Measurements from ENCODE around the gene ABCD1. TPM values are rescaled to one million over a fixed set of nuclear protein-coding genes. Genes with fewer than 3 reads are reported as not detected.
"Not testable (repeated sequence)": the region's sequence is repeated elsewhere in the genome, so short reads cannot be mapped to it uniquely, and the experiment has no call there.

The ABCD1 gene
- total RNA-seq, 1 donor from 2014 or later, result 8.4 TPM

DNA sequence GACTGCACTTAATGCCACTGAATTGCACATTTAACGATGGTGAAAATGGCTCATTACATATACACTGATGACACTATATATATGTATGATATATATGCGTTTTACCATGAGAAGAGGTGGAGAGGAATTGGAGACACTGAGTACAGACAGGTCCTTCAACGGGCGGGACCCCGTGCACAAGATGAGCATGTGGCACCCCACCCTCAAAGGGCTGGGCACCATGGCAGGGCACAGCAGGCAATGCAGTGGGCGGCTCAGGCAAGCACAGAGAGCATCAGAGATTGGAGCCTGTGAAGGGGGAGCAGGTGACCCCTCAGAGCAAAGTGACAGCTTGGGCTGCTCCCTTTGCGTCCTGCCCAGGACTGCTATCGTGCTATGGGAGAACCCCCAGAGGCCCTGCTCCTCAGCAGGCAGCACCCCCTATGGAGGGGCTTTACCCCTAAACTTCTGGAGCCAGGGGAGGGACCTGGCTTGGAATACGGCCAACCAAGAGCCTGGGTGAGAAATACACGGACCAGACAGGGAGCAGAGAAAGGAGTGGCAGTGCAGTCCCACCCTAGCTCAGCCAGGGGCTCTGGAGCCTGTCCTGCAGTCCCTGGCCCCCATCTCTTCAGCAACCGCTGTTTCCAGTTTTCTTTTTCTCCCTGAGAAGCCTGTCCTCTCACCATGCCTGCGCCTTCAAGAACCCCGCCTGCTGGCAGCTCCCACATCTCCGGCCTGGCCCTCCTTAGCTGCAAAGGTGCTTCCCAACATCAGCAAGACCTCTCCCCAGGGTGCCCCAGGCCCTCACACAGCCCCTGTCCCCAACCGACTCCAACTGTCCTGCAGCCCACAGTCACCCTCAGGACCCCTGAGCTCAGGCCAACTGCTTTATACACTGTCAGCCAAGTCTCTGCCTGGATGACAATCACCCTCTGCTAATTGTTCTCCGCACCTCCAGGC lies 26.5 kb upstream of the ABCD1 start:
- H3K4me3 Mint-ChIP-seq, result no peak overlapping the region
- H3K27ac Mint-ChIP-seq, result peak overlapping the region; percentile 55
- no peaks in the 10 kb centered on the region for H3K9me3 Mint-ChIP-seq
- no peak for DNase-seq (ENCODE audit: low spot score)
- H3K36me3 Mint-ChIP-seq (ENCODE audit: low read depth), result peaks cover 14% of the 10 kb centered on the region
- H3K4me1 Mint-ChIP-seq (ENCODE audit: low read depth), result no peaks in the 10 kb centered on the region
- intact Hi-C loops (cut with micrococcal nuclease), result no loop called here
- H3K27me3 Mint-ChIP-seq (ENCODE audit: insufficient read depth), result no peaks in the 10 kb centered on the region

DNA sequence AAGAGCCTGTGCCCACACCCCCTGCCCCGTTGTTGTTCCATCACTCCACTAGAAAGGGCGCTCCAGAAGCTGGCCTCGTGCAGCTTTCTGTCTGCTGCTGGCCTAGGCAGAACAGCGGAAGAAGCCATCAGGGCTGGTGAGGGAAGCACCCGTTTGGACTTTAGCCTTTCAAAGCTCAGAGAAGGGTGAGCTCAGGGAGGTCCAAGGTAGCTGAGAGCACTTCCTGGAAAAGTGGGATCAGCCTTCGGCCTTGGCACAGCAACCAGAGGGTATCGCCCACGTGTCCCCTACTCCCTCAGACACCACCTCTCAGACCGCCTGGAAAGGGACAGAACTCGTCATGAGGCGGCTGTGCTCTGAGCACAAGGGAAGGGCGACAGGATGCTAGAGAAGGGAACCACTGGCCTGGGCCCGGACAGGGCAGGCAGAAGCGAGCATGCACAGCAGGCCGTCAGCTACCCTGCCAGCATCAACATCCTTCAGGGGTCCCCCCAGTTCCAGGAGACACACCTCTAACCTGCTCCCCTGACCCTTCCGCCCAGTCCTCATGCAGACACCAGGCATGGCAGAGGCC lies 25.4 kb upstream of the ABCD1 start:
- H3K9me3 Mint-ChIP-seq; intact Hi-C loops (cut with micrococcal nuclease); H3K4me1 Mint-ChIP-seq (ENCODE audit: low read depth); H3K27ac Mint-ChIP-seq; DNase-seq (ENCODE audit: low spot score); H3K27me3 Mint-ChIP-seq (ENCODE audit: insufficient read depth); H3K4me3 Mint-ChIP-seq: not testable (repeated sequence)
- peaks cover 15% of the 10 kb centered on the region for H3K36me3 Mint-ChIP-seq (ENCODE audit: low read depth)

DNA sequence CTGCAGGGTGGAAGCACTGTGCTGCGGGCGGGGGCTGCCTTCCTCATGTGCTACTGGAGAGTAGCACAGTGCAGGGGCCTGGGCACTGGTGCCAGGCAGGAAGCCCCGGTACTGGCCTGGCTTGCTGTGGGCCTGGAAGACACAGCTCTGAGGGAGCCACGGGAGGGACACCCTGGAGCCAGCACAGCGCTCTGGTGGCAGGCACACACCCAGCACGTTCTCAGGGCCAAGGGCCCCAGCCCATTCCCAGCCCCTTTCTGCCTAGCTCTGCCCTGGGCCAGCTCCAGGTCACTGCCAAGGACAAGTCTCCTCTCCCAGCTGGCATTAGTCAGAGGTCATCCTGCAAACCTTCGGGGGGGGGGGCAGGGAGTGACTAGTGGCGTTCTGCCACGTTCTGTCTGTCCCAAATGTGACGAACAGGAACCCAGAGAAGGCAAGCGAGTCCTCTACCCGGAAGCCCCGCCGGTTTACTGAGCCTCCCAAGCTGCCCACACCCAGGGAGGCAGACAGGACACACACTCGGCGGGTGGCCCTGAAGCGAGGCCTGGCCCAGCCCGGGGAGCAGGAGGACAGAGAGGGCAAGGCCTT lies 24.8 kb upstream of the ABCD1 start:
- intact Hi-C loops (cut with micrococcal nuclease); H3K27me3 Mint-ChIP-seq (ENCODE audit: insufficient read depth); H3K4me1 Mint-ChIP-seq (ENCODE audit: low read depth); H3K4me3 Mint-ChIP-seq; H3K27ac Mint-ChIP-seq; H3K9me3 Mint-ChIP-seq; DNase-seq (ENCODE audit: low spot score): not testable (repeated sequence)
- peaks cover 15% of the 10 kb centered on the region for H3K36me3 Mint-ChIP-seq (ENCODE audit: low read depth)

DNA sequence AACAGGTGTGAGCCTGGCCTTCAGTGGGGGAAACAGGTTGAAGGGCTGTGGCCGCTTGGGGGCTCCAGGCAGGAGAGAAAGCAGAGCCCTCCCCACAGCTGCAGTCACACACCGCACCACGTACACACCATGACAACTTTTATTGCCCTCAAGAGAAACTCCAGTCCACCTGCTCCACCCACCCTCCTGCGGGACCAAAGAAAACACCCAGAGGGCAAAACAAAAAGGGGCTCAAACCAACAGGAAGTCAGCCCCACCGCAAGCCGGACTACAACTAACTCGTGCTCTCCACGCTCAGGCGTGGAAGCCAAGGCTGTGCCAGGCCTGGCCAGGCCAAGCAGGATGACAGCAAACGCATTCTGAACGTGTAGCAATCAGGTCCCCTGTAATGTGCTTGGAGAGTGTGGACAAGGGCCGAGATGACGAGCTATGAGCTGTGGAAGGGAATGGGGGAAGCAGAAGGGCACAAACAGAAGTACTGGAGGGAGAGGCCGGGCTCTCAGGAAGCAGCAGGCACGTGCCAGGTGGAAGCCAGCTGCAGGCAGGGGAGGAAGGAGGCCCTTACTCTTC lies 24.2 kb upstream of the ABCD1 start:
- Mint-ChIP-seq H3K36me3 (ENCODE audit: low read depth) (peaks cover 15% of the 10 kb centered on the region), H3K27me3 (ENCODE audit: insufficient read depth) (no peaks in the 10 kb centered on the region), H3K27ac (no peak overlapping the region), H3K4me3 (no peak overlapping the region), H3K9me3 (no peaks in the 10 kb centered on the region), H3K4me1 (ENCODE audit: low read depth) (no peaks in the 10 kb centered on the region)
- intact Hi-C loops (cut with micrococcal nuclease), result no loop called here
- DNase-seq (ENCODE audit: low spot score), result no peak

DNA sequence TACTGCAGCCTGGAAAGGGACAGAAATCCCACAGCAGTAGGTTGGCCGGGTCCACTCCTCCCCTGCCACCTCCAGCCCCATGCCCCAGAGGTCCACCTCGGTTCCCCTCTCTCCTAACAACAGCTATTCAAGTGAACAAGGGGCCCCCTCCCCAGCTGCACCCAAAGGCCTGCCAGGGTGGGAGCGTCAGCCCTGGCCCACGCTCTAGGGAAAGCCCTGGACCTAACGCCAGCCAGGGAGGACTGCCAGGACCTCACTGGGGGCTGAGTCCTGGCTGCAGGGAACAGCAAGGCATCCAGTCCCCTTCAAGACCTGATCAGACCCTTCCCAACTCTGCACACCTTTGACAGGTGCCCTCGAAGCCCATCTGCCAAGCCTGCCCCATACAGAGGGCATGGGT lies 23.7 kb upstream of the ABCD1 start:
- intact Hi-C loops (cut with micrococcal nuclease), result no loop called here
- Mint-ChIP-seq H3K27me3 (ENCODE audit: insufficient read depth) (no peaks in the 10 kb centered on the region), H3K4me1 (ENCODE audit: low read depth) (no peaks in the 10 kb centered on the region), H3K27ac (no peak overlapping the region), H3K4me3 (no peak overlapping the region), H3K9me3 (no peaks in the 10 kb centered on the region), H3K36me3 (ENCODE audit: low read depth) (peaks cover 14% of the 10 kb centered on the region)
- no peak for DNase-seq (ENCODE audit: low spot score)

DNA sequence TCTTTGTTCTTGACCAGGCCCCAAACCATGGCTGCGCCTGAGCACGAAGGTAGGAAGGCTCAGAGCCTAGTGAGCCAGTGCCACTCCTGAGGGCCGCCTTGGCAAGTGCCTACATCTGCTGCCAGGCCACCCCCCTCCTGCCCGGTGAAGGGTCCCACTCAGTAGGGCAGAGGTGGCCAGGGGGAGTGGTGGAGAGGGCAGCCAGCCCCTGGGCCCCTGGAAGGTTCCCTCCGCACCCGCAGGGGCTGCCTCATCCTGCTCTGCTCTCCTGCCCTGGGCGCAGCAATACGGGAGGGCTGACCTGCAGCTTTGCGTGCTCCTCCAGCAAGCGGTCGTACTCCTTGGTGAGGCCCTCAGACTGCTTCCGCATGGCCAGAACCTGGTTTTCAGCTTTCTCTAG lies 22.9 kb upstream of the ABCD1 start:
- intact Hi-C loops (cut with micrococcal nuclease), result no loop called here
- no peak for DNase-seq (ENCODE audit: low spot score)
- H3K36me3 Mint-ChIP-seq (ENCODE audit: low read depth), result peaks cover 19% of the 10 kb centered on the region
- no peak overlapping the region for H3K27ac Mint-ChIP-seq
- H3K4me1 Mint-ChIP-seq (ENCODE audit: low read depth), result no peaks in the 10 kb centered on the region
- no peak overlapping the region for H3K4me3 Mint-ChIP-seq
- no peaks in the 10 kb centered on the region for H3K9me3 Mint-ChIP-seq
- H3K27me3 Mint-ChIP-seq (ENCODE audit: insufficient read depth), result no peaks in the 10 kb centered on the region

DNA sequence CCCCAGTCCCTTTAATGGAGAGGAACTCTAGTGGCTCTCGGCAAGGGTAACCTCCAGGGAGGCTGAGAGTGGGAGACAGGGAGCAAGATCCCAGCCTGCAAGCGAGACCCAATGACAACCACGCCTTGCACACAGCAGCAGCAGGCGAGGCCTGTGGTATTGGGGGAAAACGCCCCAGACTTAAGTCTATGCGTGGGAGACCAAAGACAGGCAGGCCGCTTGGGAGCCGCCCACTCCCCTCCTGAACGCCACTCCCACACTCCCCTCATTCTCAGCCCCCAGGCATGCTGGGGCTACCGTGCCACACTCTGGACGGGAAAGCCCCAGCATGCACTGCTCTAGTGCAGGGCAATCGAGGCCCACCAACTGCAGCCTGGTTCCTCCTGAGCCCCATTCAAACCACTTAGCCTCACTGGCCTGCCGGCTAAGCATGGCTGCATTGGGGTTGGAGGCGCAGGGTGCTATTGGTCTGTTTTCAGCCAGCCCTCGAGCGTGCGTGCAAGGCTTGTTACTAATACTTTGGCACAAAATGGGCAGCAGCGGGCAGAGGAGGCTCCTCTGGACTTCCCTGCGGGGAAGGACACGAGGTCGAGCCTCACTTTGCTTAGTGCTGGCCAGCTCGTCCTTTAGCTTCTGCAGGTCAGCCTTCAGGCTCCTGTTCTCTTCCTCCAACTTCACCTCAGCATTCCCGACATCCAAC lies 22.2 kb upstream of the ABCD1 start:
- no peak overlapping the region for H3K27ac Mint-ChIP-seq
- intact Hi-C loops (cut with micrococcal nuclease), result no loop called here
- H3K4me1 Mint-ChIP-seq (ENCODE audit: low read depth), result no peaks in the 10 kb centered on the region
- H3K36me3 Mint-ChIP-seq (ENCODE audit: low read depth), result peaks cover 15% of the 10 kb centered on the region
- no peaks in the 10 kb centered on the region for H3K9me3 Mint-ChIP-seq
- H3K27me3 Mint-ChIP-seq (ENCODE audit: insufficient read depth), result no peaks in the 10 kb centered on the region
- H3K4me3 Mint-ChIP-seq, result no peak overlapping the region
- no peak for DNase-seq (ENCODE audit: low spot score)

DNA sequence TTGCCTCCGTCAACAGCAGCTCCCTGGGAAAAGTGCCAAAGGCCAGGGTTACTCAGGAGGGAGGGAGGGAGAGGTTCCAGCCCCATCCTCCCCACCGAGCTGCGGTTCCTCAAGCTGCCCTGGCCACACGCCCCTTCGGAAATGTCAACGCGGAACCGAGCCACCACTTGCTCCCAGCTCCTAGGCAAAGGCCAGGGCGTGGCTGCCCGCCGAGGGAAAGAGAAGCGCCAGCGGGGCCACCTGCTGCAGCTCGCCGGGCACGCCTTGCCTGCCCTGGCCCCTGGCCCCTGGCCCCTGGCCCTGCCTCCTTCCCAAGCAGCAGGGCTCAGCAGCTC lies 21.7 kb upstream of the ABCD1 start:
- Mint-ChIP-seq H3K36me3 (ENCODE audit: low read depth) (peaks cover 14% of the 10 kb centered on the region), H3K27ac (no peak overlapping the region), H3K4me1 (ENCODE audit: low read depth) (no peaks in the 10 kb centered on the region), H3K9me3 (no peaks in the 10 kb centered on the region), H3K4me3 (no peak overlapping the region), H3K27me3 (ENCODE audit: insufficient read depth) (no peaks in the 10 kb centered on the region)
- no peak for DNase-seq (ENCODE audit: low spot score)
- intact Hi-C loops (cut with micrococcal nuclease), result no loop called here

DNA sequence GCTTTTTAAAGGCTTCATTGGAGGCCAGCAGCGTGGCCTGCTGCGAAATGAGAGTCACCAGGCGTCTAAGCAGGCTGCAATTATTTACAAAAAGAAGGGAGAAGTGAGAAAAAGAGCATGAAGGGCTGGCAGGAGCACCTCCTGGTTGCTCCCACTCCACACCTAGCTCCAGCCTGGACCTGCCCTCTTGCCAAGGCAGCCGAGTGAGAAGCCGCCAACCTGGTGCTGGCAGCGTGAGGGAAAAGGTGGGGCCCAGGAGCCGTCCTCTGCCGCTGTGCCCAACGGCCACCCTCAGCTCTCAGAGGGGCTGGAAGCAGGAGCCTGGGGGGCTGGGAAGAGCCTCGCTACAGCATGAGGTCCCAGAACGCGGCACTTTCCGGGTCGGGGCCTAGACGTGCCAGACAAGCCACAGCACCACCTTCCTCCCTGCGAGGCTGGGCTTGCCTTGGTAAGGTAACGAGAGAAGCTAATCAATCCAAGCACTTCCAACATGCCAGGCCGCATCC lies 20.6 kb upstream of the ABCD1 start:
- intact Hi-C loops (cut with micrococcal nuclease), result no loop called here
- no peak overlapping the region for H3K27ac Mint-ChIP-seq
- no peaks in the 10 kb centered on the region for H3K4me1 Mint-ChIP-seq (ENCODE audit: low read depth)
- H3K9me3 Mint-ChIP-seq, result no peaks in the 10 kb centered on the region
- no peaks in the 10 kb centered on the region for H3K27me3 Mint-ChIP-seq (ENCODE audit: insufficient read depth)
- no peak overlapping the region for H3K4me3 Mint-ChIP-seq
- H3K36me3 Mint-ChIP-seq (ENCODE audit: low read depth), result peaks cover 12% of the 10 kb centered on the region
- no peak for DNase-seq (ENCODE audit: low spot score)

DNA sequence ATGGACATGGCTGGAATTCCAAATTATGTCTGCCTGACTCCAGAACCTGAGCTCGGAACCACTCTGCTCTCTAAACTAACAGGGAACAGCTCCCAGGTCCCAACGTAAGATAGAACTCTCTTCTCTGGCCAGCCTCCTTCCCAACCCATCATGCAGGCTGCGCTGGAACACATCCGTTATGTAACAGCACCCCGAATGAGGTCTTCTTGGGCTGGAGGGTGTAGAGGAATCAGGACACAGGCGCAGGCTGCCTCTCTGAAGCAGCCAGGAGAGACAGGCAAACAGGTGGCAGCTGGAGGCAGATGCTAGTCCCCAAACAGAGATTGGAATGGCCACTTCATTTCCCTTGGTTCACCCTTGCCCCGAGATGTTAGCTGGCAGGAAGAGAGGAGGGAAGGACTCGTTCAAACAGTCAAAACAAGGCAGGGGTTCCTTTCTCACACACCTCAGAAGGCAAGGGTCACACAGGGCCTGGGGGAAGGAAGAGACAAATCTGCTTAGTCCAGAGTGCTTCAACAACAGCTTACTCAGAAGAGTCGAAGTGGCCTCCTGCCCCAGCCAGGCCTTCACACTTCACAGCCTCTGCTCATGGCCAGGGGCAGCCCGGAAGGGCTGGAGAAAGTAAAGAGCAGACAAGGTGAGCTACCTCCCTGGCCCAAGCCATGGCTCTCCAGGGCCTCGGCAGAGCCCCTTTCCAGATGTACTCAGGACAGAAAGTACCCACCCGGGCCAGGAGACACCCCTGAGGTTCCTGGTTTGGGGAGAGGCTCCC lies 19.8 kb upstream of the ABCD1 start:
- DNase-seq (ENCODE audit: low spot score); H3K4me1 Mint-ChIP-seq (ENCODE audit: low read depth); H3K9me3 Mint-ChIP-seq; H3K4me3 Mint-ChIP-seq; intact Hi-C loops (cut with micrococcal nuclease); H3K27me3 Mint-ChIP-seq (ENCODE audit: insufficient read depth): not testable (repeated sequence)
- peaks cover 12% of the 10 kb centered on the region for H3K36me3 Mint-ChIP-seq (ENCODE audit: low read depth)
- H3K27ac Mint-ChIP-seq, result peak overlapping the region; percentile 31

DNA sequence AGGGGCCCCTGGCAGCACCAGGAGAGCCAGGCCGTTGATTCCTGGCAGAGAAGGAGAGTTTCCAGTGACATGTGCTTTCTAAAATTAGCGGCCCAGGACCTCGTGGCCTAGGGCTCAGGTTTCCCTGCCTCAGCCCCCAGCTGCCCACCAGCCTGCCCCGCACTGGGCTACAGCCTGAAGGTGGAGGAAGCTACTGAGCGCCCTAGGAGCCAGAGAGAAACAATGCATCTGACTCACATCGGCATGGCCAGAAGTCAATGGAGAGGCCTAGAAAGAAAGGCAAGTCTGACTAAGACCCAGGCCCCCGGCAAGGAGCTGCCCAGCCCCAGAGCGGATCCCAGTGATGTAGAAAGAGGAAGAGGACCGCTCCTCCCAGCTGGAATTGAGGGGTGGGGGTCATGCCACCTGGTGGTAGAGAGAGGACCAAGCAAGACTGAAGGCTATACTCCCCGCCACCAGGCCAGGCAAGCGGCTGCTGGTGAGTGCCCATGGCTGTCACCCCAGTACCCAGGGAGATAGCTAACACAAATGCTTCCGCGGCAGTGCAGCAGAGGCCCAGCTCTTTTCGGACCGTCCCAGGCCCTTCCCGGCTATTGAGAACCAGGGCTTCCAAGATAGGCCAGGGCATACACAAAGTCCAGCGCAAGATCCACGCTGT lies 19.1 kb upstream of the ABCD1 start:
- intact Hi-C loops (cut with micrococcal nuclease); H3K9me3 Mint-ChIP-seq: not testable (repeated sequence)

DNA sequence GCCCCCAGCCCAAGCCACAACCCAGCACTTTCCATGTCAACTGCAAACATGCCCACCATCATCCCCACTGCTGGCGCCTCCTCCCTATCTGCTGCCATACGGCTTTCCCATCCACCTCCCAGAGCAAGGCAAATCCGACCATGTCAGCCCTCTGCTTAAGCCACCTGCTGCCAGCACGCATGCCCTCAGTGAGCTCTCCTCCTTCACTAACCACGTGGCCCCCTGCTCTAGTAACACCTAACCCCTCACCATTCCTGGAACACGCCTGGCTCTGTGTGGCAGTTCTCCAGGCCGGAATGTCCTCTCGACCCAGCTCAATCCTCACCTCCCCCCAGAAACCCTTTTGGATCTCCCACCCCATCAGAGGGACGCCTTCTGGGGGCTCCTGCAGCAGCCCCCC lies 17.9 kb upstream of the ABCD1 start:
- H3K4me1 Mint-ChIP-seq (ENCODE audit: low read depth), result no peaks in the 10 kb centered on the region
- H3K36me3 Mint-ChIP-seq (ENCODE audit: low read depth), result peaks cover 17% of the 10 kb centered on the region
- H3K27ac Mint-ChIP-seq, result no peak overlapping the region
- no peak overlapping the region for H3K4me3 Mint-ChIP-seq
- H3K9me3 Mint-ChIP-seq, result no peaks in the 10 kb centered on the region
- H3K27me3 Mint-ChIP-seq (ENCODE audit: insufficient read depth), result no peaks in the 10 kb centered on the region
- DNase-seq (ENCODE audit: low spot score), result no peak
- intact Hi-C loops (cut with micrococcal nuclease), result no loop called here

More for the DNA sequence above, 19.1 kb upstream of the ABCD1 start:
- H3K36me3 Mint-ChIP-seq (ENCODE audit: low read depth), result peaks cover 13% of the 10 kb centered on the region
- not testable (repeated sequence) for DNase-seq (ENCODE audit: low spot score); H3K27ac Mint-ChIP-seq; H3K4me1 Mint-ChIP-seq (ENCODE audit: low read depth); H3K4me3 Mint-ChIP-seq; H3K27me3 Mint-ChIP-seq (ENCODE audit: insufficient read depth)

All from activated T-helper 1 cell treated with anti-CD3 and anti-CD28 coated beads, Interleukin-12 subunit alpha, Interleukin-12 subunit beta, Interleukin-2, Interleukin-4 antibody, amounts not matched to agents 30 ng/mL and 10 ng/mL and 1 ng/mL, durations not matched to agents 14 hours and 24 hours and 36 hours (primary cell).